NCI-H2196 (cell line): ENCODE results near the gene HOMER2.

ENCODE experiments used
- DNase-seq: peaks from one replicate; lab custom pipeline; 2025; ENCODE audit not compliant: unreplicated experiment; lab: John Stamatoyannopoulos, UW

Gene HOMER2

GRCh38 chr15:82933576-82933975, 18.9 kb downstream of the HOMER2 start:
- no peak for DNase-seq

DNA sequence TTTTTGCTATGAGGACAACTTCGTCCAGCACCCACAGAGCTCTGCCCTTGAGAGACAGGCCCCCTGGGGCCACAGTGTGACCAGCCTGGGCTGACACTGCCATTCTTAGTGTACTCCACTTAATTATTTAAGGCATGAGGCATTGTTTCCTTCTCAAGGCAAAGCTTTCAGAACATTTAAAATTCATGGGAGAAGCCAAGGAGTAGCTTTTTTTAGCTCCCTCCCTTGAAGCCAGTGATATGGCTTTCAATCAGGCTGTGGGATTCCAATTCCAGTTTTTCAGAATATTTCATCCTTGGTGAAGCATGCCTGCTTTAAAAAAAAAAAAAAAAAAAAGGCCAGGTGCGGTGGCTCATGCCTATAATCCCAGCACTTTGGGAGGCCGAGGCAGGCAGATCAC, 21.3 kb downstream of the HOMER2 start:
- no peak for DNase-seq

GRCh38 chr15:82930461-82930860, 22.1 kb downstream of the HOMER2 start:
- no peak for DNase-seq

DNA sequence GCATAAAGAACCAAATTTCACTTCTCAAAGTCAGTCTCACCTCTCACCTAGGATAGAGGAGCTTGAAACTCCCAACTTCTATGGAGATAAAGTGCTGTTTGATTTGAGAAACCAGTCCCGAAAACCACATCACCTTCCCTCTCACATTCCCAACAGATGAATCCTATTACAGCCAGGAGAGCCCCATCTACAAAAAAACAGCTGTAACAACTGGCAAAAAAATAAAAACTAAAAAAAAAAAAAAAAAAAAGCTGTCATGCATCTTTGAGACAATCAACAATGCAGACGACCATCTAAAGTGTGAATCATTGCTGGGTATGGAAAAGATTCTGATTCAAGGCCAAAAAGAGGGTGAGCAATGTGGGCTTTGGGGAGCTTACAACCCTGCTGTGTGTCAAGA, 23.8 kb downstream of the HOMER2 start:
- no peak for DNase-seq

GRCh38 chr15:82923744-82924143, 28.8 kb downstream of the HOMER2 start:
- no peak for DNase-seq

DNA sequence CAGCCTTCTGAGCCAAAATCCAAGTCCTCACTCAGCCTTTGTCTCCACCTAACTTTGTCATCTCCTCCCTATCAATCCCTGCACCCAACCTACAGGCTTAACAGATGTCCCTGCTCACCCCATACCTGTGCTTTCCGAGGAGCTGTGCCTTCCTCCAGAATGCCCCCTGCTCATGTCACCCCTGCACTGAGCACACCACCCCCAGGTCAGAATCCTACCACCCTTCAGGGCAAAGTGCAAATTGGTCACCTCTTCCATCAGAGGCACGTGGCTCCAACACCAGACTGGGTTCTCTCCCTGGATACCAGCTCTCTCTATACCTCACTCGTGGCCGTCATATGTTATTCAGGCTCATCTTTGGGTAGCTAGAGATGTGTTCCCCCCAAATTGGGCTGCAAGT, 29.8 kb downstream of the HOMER2 start:
- DNase-seq = no peak

DNA sequence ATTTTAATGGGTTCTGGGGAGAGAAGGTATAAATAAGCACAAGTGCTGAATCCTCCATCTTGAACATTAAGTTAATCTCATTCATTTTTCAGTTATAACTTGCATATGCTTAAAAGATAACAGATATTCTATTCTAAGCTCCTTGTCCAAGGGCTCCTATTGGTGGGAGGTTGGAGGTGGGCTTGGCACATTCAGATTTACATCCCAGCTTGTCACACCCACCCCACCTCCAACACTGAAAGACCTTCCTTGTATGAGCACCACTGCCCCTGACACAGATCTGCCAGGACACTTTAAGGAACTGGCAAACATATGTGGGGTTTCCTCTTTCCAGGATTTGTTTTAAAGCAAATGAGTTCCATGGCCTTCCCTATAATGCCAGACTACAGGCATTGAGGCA, 30.6 kb downstream of the HOMER2 start:
- DNase-seq = no peak

- DNase-seq = no peak
Observed at GRCh38 chr15:82921242-82921641, 31.3 kb downstream of the HOMER2 start.

GRCh38 chr15:82919231-82919886, 33.2 kb downstream of the HOMER2 start:
- peak; percentile 54 for DNase-seq

DNA sequence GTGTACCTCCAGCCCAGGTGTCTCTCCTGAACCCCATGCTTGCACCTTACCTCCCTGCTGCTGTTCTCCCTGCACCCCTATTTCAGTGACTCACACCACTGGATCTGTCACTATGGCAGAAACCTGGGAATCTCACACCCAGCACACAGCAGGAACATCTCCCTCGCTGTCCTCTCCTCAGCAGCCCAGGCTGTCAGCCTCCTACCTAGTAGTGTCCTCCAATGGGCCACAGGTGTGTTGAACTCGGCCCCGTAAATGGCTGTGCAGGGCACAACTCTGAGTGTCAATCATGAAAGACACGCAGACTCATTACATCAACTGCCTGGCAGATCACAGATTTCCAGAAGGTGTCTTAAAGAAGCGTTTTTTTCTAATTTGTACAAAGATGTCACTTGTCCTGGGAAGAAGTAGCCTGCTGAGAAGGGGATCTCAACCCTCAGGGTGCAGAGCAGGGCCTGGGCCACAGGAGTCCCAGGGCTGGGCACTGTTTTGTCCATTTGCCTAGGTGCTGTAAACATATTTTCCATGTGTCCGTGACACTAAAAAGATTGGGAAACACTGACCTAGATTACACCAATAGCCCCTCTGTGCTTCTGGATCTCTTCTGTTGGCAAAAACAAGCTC, 33.8 kb downstream of the HOMER2 start:
- DNase-seq = no peak

DNA sequence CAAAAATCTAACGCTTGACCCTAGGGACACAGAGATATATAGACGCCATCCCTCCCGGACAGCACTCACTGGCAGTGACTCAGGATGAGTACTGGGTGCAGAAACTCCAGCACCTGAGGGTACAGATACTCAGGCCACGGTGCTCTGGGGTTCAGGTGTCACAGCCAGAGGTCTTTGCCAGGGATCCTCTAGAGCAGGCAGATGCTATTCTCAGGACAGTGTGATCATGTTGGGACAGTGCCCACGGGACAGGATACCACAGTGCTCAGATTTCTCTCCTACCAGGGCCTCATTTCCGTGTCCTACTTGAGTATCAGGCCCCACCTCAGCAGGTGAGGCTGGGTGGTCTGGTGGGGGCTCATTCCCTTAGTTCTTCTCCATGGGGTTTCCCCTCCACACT, 34.4 kb downstream of the HOMER2 start:
- DNase-seq = no peak

- no peak for DNase-seq
Observed at GRCh38 chr15:82917249-82917648, 35.3 kb downstream of the HOMER2 start.

DNA sequence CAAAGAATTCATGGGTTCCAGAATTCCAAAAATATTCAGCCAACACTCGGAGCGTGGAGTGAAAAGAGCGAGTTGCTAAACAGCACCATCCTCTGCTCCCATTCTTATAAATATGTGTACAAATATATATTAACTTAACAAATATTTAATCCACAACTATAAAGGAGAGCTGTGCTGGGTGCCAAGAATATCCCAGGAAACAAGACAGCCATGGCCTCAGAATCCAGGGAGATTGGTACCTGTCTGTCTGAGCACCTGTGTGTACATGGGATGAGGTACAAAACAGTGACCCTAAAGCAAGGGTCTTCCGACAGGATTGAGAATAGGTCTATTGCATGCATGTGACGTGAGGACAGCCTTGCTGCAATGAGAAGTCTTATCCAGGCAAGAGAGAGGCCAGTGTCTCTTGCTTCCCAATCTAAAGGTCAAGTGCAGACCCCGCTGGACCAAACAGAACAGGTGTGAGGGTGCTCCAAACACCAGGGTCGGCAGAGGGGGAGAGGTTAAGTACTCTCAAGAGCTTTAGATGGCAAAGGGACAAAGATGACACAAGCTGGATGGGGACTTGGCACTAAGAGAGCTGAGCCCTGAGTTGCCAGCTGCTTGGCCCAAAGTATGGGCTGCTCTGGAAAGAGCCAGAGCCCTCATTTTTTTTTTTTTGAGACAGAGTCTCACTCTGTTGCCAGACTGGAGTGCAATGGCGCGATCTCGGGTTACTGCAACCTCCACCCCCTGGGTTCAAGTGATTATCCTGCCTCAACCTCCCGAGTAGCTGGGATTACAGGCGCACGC, 36.2 kb downstream of the HOMER2 start:
- DNase-seq = no peak

DNA sequence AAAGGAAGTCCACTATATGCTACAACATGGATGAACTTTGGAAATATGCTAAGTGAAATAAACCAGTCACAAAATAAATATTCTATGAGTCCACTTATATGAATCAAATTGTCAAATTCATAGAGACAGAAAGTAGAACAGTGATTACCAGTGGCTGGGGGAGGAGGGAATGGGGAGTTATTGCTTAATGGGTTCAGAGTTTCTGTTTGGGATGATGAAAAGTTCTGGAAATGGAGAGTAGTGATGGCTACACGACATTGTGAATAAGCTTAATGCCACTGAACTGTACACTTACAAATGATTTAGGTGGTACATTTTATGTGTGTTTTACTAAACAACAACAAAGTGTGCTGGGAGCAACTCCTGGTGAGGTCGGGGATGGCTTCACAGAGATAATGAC, 38.1 kb downstream of the HOMER2 start:
- DNase-seq = no peak

- DNase-seq = no peak
Observed at GRCh38 chr15:82911458-82911857, 41.1 kb downstream of the HOMER2 start.

DNA sequence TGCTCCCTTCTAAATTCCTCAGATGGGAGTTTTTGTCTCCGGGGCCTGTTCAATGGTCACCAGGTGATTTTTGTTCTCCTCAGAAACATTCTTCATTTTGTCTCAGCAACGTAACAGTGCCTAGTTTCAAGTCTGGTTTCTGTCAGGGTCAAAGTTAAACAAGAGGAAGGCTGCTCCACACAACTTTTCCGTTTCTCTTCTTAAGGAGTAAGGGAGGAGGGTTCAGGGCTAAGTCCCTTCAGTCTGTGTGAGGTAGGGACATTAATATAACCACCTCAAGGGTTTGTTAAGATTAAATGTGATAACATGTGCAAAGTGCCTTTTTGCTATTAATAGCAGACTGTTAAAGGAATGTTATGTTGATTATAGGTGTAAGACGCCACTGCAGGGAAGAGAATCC, 41.8 kb downstream of the HOMER2 start:
- DNase-seq = no peak

DNA sequence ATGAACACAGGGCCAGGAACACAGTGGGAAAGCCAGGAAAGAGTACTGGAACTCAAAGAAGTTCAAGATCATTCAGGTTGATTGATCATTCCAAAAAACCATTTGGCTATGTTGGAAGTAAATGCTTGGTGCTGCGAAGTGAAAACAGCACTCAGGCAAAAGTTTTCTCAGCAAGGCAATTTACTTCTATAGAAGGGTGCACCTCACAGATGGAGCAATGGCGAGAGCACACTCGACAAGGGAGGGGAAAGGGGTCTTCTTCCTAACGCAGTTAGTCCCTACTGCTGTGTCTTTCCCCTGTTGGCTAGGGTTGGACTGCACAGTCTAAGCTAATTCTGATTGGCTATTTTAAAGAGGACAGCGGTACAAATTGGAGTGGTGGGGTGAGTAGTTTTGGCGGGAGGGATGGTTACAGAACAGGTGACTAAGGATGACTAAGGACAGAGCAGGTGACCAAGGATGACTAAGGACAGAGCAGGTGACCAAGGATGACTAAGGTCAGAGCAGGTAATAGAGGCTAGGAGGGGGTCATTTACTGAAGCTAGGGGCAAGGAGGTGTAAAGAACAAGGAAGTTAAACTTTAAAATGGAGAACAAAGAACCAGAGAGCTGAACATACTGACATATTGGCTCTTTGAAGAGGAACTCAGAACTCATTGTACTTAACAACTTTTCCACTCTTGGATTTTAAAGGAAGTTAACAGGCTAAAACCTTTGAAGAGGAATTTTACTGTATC, 43.3 kb downstream of the HOMER2 start:
- DNase-seq = no peak

GRCh38 chr15:82907350-82907749, 45.2 kb downstream of the HOMER2 start:
- no peak for DNase-seq

GRCh38 chr15:82904574-82904973, 47.9 kb downstream of the HOMER2 start:
- no peak for DNase-seq

DNA sequence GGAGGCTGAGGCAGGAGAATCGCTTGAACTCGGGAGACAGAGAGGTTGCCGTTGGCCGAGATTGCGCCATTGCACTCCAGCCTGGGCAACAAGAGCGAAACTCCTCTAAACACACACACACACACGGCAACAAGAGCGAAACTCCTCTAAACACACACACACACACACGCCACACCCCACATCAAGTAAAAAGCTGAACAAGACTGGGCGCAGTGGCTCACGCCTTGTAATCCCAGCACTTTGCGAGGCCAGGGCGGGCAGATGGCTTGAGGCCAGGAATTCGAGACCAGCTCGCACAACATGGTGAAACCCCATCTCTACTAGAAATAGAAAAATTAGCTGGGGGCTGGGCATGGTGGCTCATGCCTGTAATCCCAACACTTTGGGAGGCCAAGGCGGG, 49.0 kb downstream of the HOMER2 start:
- DNase-seq = no peak

DNA sequence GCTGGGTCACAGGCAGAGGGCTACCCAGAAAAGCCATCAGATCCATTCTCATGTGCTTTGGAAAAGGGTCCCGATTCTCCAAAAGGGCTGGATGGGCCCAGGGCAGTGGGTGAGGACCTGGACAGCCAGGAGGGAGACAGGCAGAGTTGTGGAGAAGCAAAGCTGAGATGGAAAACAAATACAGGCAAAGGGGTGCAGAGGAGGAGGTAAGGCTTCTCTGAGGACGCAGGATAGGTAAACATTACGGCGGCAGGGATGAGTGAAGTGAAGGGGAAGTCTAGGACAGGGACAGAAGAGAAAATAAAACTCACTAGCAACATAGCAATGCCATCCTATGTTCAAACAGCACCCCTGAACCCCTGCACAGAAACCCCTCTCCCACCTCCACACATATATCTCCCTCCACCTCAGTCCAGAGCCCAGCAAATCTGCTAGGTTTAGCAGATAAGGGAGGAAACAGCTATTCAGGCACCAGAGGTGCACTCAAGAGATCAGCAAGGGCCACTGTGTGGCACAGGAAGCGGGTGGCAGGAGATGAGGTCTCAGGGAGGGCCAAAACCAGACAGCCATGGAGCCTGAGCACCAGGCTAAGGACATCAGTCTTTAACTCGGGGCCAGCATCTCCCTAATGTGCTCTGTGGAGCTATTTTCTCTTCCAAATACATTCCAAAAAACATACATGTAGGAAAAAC, 51.3 kb downstream of the HOMER2 start:
- no peak for DNase-seq
